ENCODE data around the gene AMY1B.
"Not testable (repeated sequence)": the region's sequence is repeated elsewhere in the genome, so short reads cannot be mapped to it uniquely, and the experiment has no call there.

AMY1B gene

GRCh38 chr1:103696110-103696509, at the start of gene AMY1B:
Gene AMY1B, minus strand, starts transcription at chr1:103696210. Its CDS starts 571 bp downstream, at chr1:103695639.
- DNase-seq = not testable (repeated sequence)

GRCh38 chr1:103745040-103745439, 49.0 kb upstream of the AMY1B start:
- not testable (repeated sequence) for DNase-seq

- not testable (repeated sequence) for DNase-seq
These were observed 48.4 kb upstream of the AMY1B start for GRCh38 chr1:103744449-103744848.

GRCh38 chr1:103738031-103738430, 42.0 kb upstream of the AMY1B start:
- not testable (repeated sequence) for DNase-seq

- DNase-seq = not testable (repeated sequence)
These were observed 39.3 kb upstream of the AMY1B start for GRCh38 chr1:103735334-103735733.

- DNase-seq = not testable (repeated sequence)
These were observed 25.5 kb upstream of the AMY1B start for GRCh38 chr1:103721473-103721872.

GRCh38 chr1:103717404-103717803, 21.4 kb upstream of the AMY1B start:
- DNase-seq = peak; percentile 18

GRCh38 chr1:103710381-103710780, 14.4 kb upstream of the AMY1B start:
- not testable (repeated sequence) for DNase-seq

GRCh38 chr1:103707670-103708069, 11.7 kb upstream of the AMY1B start:
- DNase-seq = not testable (repeated sequence)

- not testable (repeated sequence) for DNase-seq
These were observed 5.2 kb upstream of the AMY1B start for GRCh38 chr1:103701256-103701655.

- DNase-seq = not testable (repeated sequence)
These were observed 4.7 kb upstream of the AMY1B start for GRCh38 chr1:103700669-103701068.

- not testable (repeated sequence) for DNase-seq
These were observed 1.4 kb upstream of the AMY1B start for GRCh38 chr1:103697430-103697829.

- DNase-seq = not testable (repeated sequence)
These were observed 19.7 kb downstream of the AMY1B start for GRCh38 chr1:103676335-103676734.

- DNase-seq = not testable (repeated sequence)
These were observed 40.5 kb downstream of the AMY1B start, which contains the start of gene AMY1A for GRCh38 chr1:103655460-103655859. Gene AMY1A, plus strand, starts transcription at chr1:103655760. Its CDS starts 571 bp downstream, at chr1:103656331.

- DNase-seq = not testable (repeated sequence)
These were observed 41.9 kb downstream of the AMY1B start for GRCh38 chr1:103654133-103654532.

- DNase-seq = not testable (repeated sequence)
These were observed 45.1 kb downstream of the AMY1B start for GRCh38 chr1:103650889-103651288.

- DNase-seq = not testable (repeated sequence)
These were observed 45.7 kb downstream of the AMY1B start for GRCh38 chr1:103650305-103650704.

GRCh38 chr1:103643908-103644307, 52.1 kb downstream of the AMY1B start:
- DNase-seq = not testable (repeated sequence)

- not testable (repeated sequence) for DNase-seq
These were observed 54.8 kb downstream of the AMY1B start for GRCh38 chr1:103641194-103641593.
